Measurements from ENCODE around the gene TMEM244. TPM values are rescaled to one million over a fixed set of nuclear protein-coding genes. Genes with fewer than 3 reads are reported as not detected.

The TMEM244 gene
- 0.47 and 0.52 TPM in 2 replicates for total RNA-seq

GRCh38 chr6:129860908-129861665 lies at the start of gene TMEM244:
TMEM244 (minus strand) TSS chr6:129861315; CDS start chr6:129861188, 127 bp downstream.

Other genes with a start within 250 kb of the TMEM244 start
- gene ARHGAP18, start 151.1 kb downstream of the TMEM244 start, total RNA-seq, result 7.2 and 20.2 TPM in 2 replicates
- 12.3 and 12.4 TPM in 2 replicates for gene L3MBTL3, start 157.3 kb upstream of the TMEM244 start, total RNA-seq

Measured in bronchial smooth muscle cell (primary cell).